Activated T-cell treated with anti-CD3 and anti-CD28 coated beads, Interleukin-2, amount 50 U/mL, for 4 hours (primary cell): ENCODE results near the gene GPS1. TPM values are rescaled to one million over a fixed set of nuclear protein-coding genes. Genes with fewer than 3 reads are reported as not detected.

ENCODE experiments used
- ATAC-seq, 2 donors: fragments of 200-7000 bp; cut with Tn5 transposase; one replicate each; pipeline ENCODE4 v1.10.0; 2021
- DNase-seq: peaks from one replicate; pipeline ENCODE4 v3.0.0-alpha.2; 2020
- H3K27me3 Mint-ChIP-seq: one replicate; pipeline ENCODE4 v1.8.0; 2021; ENCODE audit warnings: low read depth, mixed read lengths
- H3K36me3 Mint-ChIP-seq: one replicate; pipeline ENCODE4 v1.8.0; 2022; ENCODE audit warnings: mixed read lengths; ENCODE audit not compliant: insufficient read depth
- H3K4me1 Mint-ChIP-seq: one replicate; pipeline ENCODE4 v1.8.0; 2021; ENCODE audit warnings: low read depth, mixed read lengths
- H3K4me3 Mint-ChIP-seq: one replicate; pipeline ENCODE4 v1.8.0; 2021; ENCODE audit warnings: mild to moderate bottlenecking, moderate library complexity, mixed read lengths
- H3K9me3 Mint-ChIP-seq: one replicate; pipeline ENCODE4 v1.8.0; 2021; ENCODE audit warnings: mixed read lengths
- total RNA-seq, 3 donors: library from RNA; stranded (reverse); gene quantifications; one replicate each; pipeline ENCODE4 v1.2.1, GENCODE V29; 2021

GPS1 gene
- total RNA-seq, 3 donors from 2014 or later, result 172 to 183 (median 177) TPM

- Mint-ChIP-seq H3K4me1 (no peaks in the 10 kb centered on the region), H3K36me3 (no peaks in the 10 kb centered on the region)
These were observed 40.0 kb upstream of the GPS1 start for GRCh38 chr17:82011617-82012187.

DNA sequence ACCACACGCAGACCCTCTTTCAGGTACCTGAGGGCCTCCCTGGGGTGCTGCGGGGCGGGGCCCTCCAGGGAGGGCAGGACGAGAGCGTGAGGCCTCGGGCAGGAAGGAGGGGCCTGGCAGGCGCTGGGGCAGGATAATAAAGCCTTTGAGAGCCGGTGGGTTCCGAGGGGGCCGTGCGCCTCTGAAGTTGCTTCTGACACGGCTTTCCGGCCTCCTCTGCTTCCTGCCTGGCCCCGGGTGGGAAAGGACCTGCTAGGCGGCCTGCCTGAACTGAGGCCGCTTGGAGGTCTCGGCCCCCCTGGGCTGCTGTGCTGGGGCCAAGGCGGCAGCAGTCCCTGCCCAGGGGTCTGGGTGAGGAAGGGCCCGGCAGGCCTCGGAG is 39.4 kb upstream of the GPS1 start:
- H3K36me3 Mint-ChIP-seq, result no peaks in the 10 kb centered on the region
- DNase-seq (no peak), ATAC-seq (no peak)
- no peak overlapping the region for H3K4me3 Mint-ChIP-seq
- no peaks in the 10 kb centered on the region for H3K9me3 Mint-ChIP-seq
- no peaks in the 10 kb centered on the region for H3K27me3 Mint-ChIP-seq
- H3K4me1 Mint-ChIP-seq, result no peaks in the 10 kb centered on the region

More at GRCh38 chr17:82011617-82012187, 40.0 kb upstream of the GPS1 start:
- no peak overlapping the region for H3K4me3 Mint-ChIP-seq
- no peaks in the 10 kb centered on the region for H3K9me3 Mint-ChIP-seq
- no peaks in the 10 kb centered on the region for H3K27me3 Mint-ChIP-seq
- no peak for ATAC-seq
- DNase-seq, result no peak

- no peaks in the 10 kb centered on the region for H3K36me3 Mint-ChIP-seq
These were observed 38.9 kb upstream of the GPS1 start for GRCh38 chr17:82012640-82013295.

GRCh38 chr17:82013341-82013740 is 38.4 kb upstream of the GPS1 start:
- ATAC-seq, result no peak
- Mint-ChIP-seq H3K27me3 (no peaks in the 10 kb centered on the region), H3K9me3 (no peaks in the 10 kb centered on the region), H3K4me3 (no peak overlapping the region), H3K4me1 (no peaks in the 10 kb centered on the region), H3K36me3 (no peaks in the 10 kb centered on the region)
- no peak for DNase-seq

More at GRCh38 chr17:82012640-82013295, 38.9 kb upstream of the GPS1 start:
- no peaks in the 10 kb centered on the region for H3K27me3 Mint-ChIP-seq
- H3K4me3 Mint-ChIP-seq, result no peak overlapping the region
- DNase-seq, result no peak
- H3K9me3 Mint-ChIP-seq, result no peaks in the 10 kb centered on the region
- no peak for ATAC-seq
- no peaks in the 10 kb centered on the region for H3K4me1 Mint-ChIP-seq

DNA sequence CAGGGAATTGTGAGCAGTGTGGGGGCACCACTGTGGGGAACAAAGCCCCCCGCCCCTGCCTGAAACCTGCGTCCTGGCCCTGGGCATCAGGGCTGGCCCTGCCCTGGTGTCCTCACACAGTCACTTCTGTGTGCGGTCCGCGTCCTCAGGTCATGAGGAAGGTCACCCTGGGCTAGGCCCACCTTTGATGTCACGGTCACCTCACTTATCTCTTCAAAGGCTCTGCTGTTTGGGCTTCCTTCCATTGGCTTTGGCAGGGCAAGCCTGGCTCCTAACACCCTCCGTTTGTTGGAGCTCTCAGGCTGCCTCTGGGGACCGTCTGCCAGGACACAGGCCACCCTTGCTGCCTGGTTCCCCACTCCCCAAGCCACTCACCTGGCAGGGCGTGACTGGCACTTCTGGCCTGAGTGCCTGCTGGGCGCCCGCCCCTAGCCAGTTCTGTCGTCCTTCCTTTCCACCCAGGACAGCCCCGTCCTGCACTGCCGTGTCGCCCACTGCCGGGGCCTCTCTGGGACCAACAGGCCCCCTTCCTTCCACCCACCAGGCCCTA is 37.9 kb upstream of the GPS1 start:
- no peaks in the 10 kb centered on the region for H3K36me3 Mint-ChIP-seq
- no peaks in the 10 kb centered on the region for H3K9me3 Mint-ChIP-seq
- no peaks in the 10 kb centered on the region for H3K27me3 Mint-ChIP-seq
- no peak overlapping the region for H3K4me3 Mint-ChIP-seq
- DNase-seq, result no peak
- no peak for ATAC-seq
- no peaks in the 10 kb centered on the region for H3K4me1 Mint-ChIP-seq

DNA sequence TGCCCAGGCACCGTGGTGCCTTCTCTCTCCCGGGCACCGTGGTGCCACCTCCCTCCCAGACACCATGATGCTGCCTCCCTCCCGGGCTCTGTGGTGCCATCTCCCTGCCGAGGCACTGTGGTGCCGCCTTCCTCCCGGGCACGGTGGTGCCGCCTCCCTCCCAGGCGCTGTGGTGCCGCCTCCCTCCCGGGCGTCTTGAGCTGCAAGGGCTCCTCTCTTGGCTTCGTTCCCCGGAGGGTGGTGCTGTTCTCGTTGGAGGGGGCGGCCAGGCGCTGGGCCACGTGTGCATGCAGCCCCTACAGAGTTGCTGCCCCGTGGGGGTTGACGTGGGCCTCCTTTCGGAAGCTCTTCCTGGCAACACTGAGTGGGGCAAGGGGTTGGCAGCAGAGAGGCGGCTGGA is 37.3 kb upstream of the GPS1 start:
- no peaks in the 10 kb centered on the region for H3K9me3 Mint-ChIP-seq
- no peaks in the 10 kb centered on the region for H3K4me1 Mint-ChIP-seq
- no peaks in the 10 kb centered on the region for H3K36me3 Mint-ChIP-seq
- no peak overlapping the region for H3K4me3 Mint-ChIP-seq
- ATAC-seq (no peak), DNase-seq (no peak)
- H3K27me3 Mint-ChIP-seq, result no peaks in the 10 kb centered on the region

DNA sequence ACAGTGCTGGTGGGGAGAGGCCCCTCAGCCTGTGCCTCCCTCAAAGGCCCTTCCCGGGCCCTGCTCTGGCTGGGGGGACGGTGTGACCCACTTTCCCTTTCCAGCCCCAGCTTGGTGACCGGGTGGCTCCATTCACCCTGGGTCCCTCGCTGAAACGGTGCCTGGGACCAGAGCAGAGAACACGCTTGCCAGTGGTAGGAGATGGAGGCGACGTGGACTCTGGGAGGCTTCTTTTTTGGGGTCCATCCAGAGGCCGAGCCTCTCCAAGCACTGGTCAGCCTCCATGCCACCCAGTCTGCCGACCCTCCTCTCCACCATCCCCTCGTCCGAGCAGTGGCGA is 36.8 kb upstream of the GPS1 start:
- H3K4me3 Mint-ChIP-seq, result no peak overlapping the region
- no peaks in the 10 kb centered on the region for H3K9me3 Mint-ChIP-seq
- no peaks in the 10 kb centered on the region for H3K36me3 Mint-ChIP-seq
- H3K27me3 Mint-ChIP-seq, result no peaks in the 10 kb centered on the region
- no peak for DNase-seq
- H3K4me1 Mint-ChIP-seq, result no peaks in the 10 kb centered on the region
- ATAC-seq, result no peak

- Mint-ChIP-seq H3K4me3 (no peak overlapping the region), H3K27me3 (no peaks in the 10 kb centered on the region), H3K9me3 (no peaks in the 10 kb centered on the region), H3K36me3 (no peaks in the 10 kb centered on the region), H3K4me1 (no peaks in the 10 kb centered on the region)
- ATAC-seq (no peak), DNase-seq (no peak)
These were observed 36.3 kb upstream of the GPS1 start for GRCh38 chr17:82015311-82015971.

DNA sequence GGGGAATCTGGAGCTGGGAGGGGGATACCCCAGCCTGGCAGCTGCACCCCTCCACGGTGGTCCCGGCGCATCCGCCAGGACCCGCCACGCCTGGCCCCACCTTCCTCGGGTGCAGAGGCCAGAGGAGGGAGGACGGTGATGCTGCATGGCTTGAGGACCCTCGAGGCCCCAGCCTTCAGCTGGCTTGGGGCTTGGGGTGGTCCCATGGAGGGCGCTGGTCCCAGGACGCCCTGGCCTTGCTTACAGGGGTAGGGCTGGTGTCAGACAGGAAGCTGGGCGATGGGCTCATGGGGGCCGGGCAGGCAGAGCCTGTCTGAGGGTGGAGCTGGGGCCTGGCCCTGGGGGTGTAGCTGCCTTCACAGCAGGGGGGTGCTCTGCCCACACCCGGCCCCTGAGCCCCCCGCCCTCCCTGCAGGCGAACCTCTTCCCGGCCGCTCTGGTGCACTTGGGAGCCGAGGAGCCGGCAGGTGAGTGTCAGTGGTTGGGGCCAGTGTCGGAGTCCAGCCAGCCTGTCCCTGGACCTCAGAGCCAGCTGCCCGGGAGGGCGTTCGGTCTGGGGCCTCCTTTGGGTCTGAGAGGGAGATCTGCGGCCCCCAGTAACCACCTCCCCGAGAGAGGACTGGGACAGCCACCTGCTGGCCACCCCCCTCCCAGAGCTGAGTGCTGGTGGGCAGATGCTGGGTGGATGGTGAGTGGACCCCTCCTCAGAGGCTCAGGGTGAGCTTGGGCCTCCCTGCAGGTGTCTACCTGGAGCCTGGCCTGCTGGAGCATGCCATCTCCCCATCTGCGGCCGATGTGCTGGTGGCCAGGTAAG is 35.4 kb upstream of the GPS1 start:
- Mint-ChIP-seq H3K27me3 (no peaks in the 10 kb centered on the region), H3K4me3 (no peak overlapping the region), H3K9me3 (no peaks in the 10 kb centered on the region), H3K36me3 (no peaks in the 10 kb centered on the region), H3K4me1 (peaks cover 4% of the 10 kb centered on the region)
- ATAC-seq, result no peak
- no peak for DNase-seq

DNA sequence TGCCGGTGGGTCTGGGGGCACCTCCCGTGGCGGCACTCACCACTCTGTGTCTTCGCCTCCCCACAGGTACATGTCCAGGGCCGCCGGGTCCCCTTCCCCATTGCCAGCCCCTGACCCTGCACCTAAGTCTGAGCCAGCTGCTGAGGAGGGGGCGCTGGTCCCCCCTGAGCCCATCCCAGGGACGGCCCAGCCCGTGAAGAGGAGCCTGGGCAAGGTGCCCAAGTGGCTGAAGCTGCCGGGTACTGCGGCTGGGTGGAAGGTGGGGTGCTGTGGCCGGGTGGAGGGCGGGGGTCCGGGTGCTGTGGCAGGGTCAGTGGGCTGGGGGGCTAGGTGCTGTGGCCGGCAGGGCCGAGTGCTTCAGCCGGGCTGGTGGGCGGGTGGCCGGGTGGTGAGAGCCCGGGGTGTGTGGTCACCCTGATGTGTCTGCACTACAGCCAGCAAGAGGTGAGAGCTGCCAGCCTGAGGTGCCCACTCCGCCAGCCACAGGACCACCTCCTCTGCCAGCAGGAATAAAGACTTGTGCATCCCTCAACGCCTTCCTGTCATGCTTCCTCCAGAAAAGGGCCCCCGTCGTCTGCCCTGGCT is 34.7 kb upstream of the GPS1 start:
- no peaks in the 10 kb centered on the region for H3K9me3 Mint-ChIP-seq
- peaks cover 10% of the 10 kb centered on the region for H3K4me1 Mint-ChIP-seq
- H3K36me3 Mint-ChIP-seq, result no peaks in the 10 kb centered on the region
- H3K27me3 Mint-ChIP-seq, result no peaks in the 10 kb centered on the region
- H3K4me3 Mint-ChIP-seq, result no peak overlapping the region
- DNase-seq, result no peak
- no peak for ATAC-seq

GRCh38 chr17:82017612-82018151 is 34.0 kb upstream of the GPS1 start:
- ATAC-seq, result no peak
- H3K27me3 Mint-ChIP-seq, result no peaks in the 10 kb centered on the region

DNA sequence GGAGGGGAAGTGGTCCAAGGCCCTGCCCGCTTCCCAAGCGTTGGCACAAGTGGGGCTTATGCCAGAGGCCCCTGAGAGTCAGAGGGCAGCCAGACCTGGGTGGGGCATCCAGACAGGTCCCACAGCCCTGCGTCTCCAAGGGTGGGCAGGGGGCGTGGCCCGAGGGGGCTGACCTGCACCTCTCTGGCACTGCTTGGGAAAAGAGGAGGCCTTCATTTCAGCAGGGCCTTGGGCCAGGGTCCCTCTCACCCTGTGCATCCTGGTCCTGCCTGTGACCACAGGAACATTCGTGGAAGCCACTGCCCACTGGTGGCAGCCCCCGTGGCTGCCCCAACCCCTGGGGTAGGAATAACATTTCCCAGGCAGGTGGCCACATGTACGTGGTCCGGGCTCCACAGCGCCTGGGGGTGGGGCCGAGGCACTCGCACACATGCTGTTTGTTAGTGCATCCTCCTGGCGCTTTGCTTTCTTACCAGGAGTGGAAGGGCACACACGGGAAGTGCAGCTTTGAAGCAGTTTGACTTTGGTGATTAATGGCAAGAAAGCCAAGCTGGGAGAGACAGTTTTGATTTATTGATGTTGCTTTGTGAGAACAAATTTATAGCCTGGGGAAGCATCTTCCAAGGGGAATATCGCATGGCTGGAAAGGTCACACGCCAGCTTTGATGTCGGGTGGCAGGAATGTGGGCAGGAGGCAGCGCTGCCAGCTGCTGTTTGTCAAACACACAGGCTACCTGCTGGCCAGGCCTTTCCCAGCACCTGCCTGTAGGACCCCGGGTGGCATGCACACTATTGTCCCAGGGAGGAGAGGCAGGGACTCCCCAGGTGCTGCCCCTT is 33.3 kb upstream of the GPS1 start:
- ATAC-seq, result no peak
- no peak for DNase-seq
- Mint-ChIP-seq H3K27me3 (no peaks in the 10 kb centered on the region), H3K9me3 (no peaks in the 10 kb centered on the region), H3K36me3 (no peaks in the 10 kb centered on the region), H3K4me1 (peaks cover 10% of the 10 kb centered on the region), H3K4me3 (no peak overlapping the region)

More at GRCh38 chr17:82017612-82018151, 34.0 kb upstream of the GPS1 start:
- no peak for DNase-seq
- Mint-ChIP-seq H3K9me3 (no peaks in the 10 kb centered on the region), H3K4me3 (no peak overlapping the region), H3K36me3 (no peaks in the 10 kb centered on the region), H3K4me1 (peaks cover 10% of the 10 kb centered on the region)

- Mint-ChIP-seq H3K27me3 (no peaks in the 10 kb centered on the region), H3K4me3 (no peak overlapping the region), H3K4me1 (peaks cover 15% of the 10 kb centered on the region), H3K9me3 (no peaks in the 10 kb centered on the region), H3K36me3 (no peaks in the 10 kb centered on the region)
- DNase-seq (no peak), ATAC-seq (no peak)
These were observed 32.6 kb upstream of the GPS1 start for GRCh38 chr17:82018989-82019689.
